GM12891 (cell line): ENCODE measurements around the gene ABCG1.

ENCODE experiments used
- POLR2A ChIP-seq: IDR thresholded peaks from 2 replicates; pipeline ENCODE4 v1.6.1; 2011; ENCODE audit warnings: low read depth, low read length, control low read depth
- POLR2AphosphoS5 ChIP-seq: IDR thresholded peaks from 2 replicates; pipeline ENCODE4 v1.6.1; 2011; ENCODE audit warnings: low read depth, low read length, control low read depth
- POU2F2 ChIP-seq: IDR thresholded peaks from 2 replicates; pipeline ENCODE4 v1.6.1; 2011; ENCODE audit warnings: low read depth, mild to moderate bottlenecking, control low read depth, low read length, moderate library complexity
- SPI1 ChIP-seq: IDR thresholded peaks from 2 replicates; pipeline ENCODE4 v1.6.1; 2011; ENCODE audit warnings: low read depth, low read length, control low read depth
- TAF1 ChIP-seq: IDR thresholded peaks from 2 replicates; pipeline ENCODE4 v1.6.1; 2011; ENCODE audit warnings: low read depth, low read length, control low read depth

DNA sequence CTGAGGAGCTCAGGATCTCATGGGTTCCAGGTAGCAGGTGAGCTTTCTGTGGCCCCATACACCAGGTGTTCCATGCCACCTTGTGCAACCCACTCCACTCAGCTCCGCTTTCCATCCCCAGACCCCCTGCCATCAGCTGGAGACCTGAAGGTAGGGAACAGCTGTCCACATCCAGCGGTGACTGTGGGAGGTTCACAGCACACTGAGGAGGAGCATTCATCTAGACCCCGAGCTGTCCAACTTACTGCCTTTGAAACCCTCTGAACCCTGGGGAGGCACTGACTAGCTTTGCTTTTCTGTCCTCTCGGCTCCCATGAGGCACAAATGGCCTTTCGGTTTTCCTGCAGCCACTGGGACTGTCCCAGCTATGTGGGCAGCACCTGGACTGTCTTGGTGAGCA lies 27.9 kb upstream of the ABCG1 start:
- TF ChIP-seq POLR2A (no peak), POLR2AphosphoS5 (no peak), SPI1 (no peak), POU2F2 (no peak), TAF1 (no peak)
